ENCODE results near the gene MED27. TPM values are rescaled to one million over a fixed set of nuclear protein-coding genes. Genes with fewer than 3 reads are reported as not detected.
A peak's percentile ranks its signal among the peaks of the same experiment; 100 is the strongest.

Gene MED27
- total and polyA plus RNA-seq, 2 experiments from 2014 or later: 18.3 to 69.2 TPM

DNA sequence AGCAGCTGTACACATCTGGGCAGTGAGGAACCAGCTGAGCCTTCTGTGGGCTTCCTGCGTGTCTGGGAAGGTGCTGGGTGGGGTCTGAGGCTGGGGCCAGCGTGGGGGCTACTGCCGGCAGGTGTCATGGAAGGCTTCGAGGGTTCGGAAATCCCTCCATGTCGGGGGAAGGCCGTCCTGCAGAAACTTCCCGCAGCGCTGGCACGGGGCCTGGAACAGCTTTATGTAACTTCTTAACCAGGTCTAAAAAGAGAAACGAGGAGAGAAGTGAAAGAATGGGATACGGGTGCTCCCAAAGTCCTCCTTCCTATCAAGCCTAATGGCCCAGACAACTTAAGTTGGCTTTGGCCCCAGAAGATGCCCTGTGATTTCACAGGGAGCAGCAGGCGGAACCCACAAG, 219.2 kb downstream of the MED27 start:
- Histone ChIP-seq H3K27ac (no peak overlapping the region), H3K27me3 (no peaks in the 10 kb centered on the region), H3K4me3 (no peak overlapping the region), H3K36me3 (peaks cover 9% of the 10 kb centered on the region), H3K4me1 (ENCODE audit: low read depth) (no peaks in the 10 kb centered on the region), H3K9me3 (ENCODE audit: low read depth) (no peaks in the 10 kb centered on the region)
- TF ChIP-seq, protein P1, sequence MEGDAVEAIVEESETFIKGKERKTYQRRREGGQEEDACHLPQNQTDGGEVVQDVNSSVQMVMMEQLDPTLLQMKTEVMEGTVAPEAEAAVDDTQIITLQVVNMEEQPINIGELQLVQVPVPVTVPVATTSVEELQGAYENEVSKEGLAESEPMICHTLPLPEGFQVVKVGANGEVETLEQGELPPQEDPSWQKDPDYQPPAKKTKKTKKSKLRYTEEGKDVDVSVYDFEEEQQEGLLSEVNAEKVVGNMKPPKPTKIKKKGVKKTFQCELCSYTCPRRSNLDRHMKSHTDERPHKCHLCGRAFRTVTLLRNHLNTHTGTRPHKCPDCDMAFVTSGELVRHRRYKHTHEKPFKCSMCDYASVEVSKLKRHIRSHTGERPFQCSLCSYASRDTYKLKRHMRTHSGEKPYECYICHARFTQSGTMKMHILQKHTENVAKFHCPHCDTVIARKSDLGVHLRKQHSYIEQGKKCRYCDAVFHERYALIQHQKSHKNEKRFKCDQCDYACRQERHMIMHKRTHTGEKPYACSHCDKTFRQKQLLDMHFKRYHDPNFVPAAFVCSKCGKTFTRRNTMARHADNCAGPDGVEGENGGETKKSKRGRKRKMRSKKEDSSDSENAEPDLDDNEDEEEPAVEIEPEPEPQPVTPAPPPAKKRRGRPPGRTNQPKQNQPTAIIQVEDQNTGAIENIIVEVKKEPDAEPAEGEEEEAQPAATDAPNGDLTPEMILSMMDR (IDR thresholded peaks at IDR 0.05; ENCODE audit: low read depth, low read length): no peak
- no peak for DNase-seq (ENCODE audit: low read depth in 1 of 2, low spot score in 1 of 2)

DNA sequence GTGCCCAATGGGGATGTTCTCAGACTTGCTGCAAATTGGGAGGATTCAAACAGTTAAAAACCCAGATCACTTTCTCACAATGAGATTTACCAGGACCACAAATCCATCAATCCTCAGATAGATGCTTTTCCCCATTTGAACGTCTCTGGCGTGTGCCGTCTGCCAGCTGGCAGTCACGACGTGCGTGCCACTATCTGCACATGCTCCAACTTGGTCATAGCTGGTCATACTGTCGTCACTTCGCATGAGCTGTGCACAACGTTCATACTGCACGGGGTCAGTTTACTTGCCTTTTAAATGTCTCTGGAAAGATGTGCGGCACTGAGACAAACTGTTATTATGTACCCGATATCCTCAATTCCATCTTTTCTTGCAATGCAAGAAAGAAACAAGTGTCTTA, 221.5 kb downstream of the MED27 start:
- Histone ChIP-seq H3K4me1 (ENCODE audit: low read depth) (no peaks in the 10 kb centered on the region), H3K27ac (no peak overlapping the region), H3K27me3 (no peaks in the 10 kb centered on the region), H3K4me3 (no peak overlapping the region), H3K36me3 (peaks cover 9% of the 10 kb centered on the region), H3K9me3 (ENCODE audit: low read depth) (no peaks in the 10 kb centered on the region)
- DNase-seq (ENCODE audit: low read depth in 1 of 2, low spot score in 1 of 2): no peak
- TF ChIP-seq, protein P1 (IDR thresholded peaks at IDR 0.05; ENCODE audit: low read depth, low read length): no peak

DNA sequence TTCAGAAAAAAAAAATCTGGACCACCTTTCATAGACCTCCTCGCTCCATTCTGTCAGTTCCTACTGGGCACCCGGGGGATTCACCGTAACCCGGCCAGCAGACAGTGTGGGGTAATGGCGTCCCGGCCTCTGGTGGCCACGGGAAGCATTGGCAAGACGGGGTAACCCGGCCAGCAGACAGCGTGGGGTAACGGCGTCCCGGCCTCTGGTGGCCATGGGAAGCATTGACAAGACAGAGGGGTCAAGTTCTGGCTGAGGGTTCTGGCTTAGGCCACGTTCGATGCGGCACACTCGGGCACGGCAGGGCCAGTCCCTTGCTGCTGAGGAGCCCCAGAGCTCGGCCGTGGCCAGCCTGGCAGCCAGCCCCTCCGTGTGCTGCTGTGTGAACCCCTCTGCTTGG, 223.6 kb downstream of the MED27 start:
- no peak overlapping the region for H3K27ac ChIP-seq
- no peaks in the 10 kb centered on the region for H3K4me1 ChIP-seq (ENCODE audit: low read depth)
- TF ChIP-seq, protein P1 (IDR thresholded peaks at IDR 0.05; ENCODE audit: low read depth, low read length): no peak
- H3K4me3 ChIP-seq: no peak overlapping the region
- H3K27me3 ChIP-seq: no peaks in the 10 kb centered on the region
- H3K9me3 ChIP-seq (ENCODE audit: low read depth): no peaks in the 10 kb centered on the region
- peaks cover 5% of the 10 kb centered on the region for H3K36me3 ChIP-seq
- DNase-seq (ENCODE audit: low read depth in 1 of 2, low spot score in 1 of 2): no peak

DNA sequence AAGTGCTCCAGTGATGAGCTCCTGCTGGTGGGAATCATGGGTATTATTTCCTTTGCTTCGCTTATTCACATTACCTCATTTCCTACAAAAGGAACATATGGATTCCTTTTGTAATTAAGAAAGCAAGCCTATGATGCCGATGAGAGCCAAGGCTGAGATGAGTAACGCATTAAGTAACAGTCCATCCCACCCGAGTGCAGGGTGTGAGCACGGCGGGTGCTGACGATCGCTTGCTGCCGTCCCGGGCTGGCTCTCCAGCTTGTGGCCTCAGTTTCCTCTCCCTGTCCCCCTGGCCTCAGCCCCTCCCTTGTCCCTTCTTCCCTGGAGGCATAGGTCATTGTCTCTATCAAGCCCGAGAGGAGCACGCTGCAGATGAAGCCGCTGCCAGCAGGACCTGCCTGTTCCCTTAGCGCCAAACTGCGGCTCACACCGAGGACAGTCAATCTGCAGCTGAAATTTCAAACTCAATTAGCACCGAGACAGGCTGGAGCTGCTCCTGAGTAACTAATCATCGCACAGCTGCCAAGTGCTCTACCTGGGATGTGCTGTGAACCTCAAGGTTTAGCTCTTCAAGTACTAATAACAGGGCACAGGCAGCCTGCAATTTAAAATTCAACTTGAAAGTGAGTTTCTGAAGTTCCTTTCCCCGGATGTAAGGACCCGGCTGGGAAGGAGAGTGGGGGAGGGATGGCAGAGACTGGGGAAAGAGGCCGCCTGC, 224.6 kb downstream of the MED27 start:
- H3K4me1 ChIP-seq (ENCODE audit: low read depth): no peaks in the 10 kb centered on the region
- H3K36me3 ChIP-seq: peaks cover 3% of the 10 kb centered on the region

DNA sequence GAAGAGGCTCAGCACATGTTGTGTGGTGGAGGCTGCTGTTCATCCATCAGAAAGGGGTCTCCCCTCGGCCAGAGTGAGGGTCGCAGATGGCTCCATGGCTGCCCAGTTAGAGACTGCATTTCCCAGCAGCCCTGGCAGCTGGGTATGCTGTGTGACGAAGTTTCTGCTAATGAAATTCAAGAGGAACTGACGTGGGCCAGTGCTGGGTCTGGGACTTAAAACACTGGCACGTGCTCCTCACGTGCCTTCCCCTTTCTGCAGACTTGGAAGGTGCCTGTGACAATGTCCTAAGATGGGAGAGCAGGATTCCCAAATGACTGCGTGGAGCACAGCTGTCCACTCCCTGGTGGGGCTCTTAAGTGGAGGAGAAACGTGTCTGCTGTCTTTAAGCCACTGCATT, 225.3 kb downstream of the MED27 start:
- peak in 1 of 2 donors; percentile 50 for DNase-seq (ENCODE audit: low read depth in 1 of 2, low spot score in 1 of 2)
- TF ChIP-seq, protein P1 (IDR thresholded peaks at IDR 0.05; ENCODE audit: low read depth, low read length): no peak
- no peaks in the 10 kb centered on the region for H3K27me3 ChIP-seq
- no peaks in the 10 kb centered on the region for H3K36me3 ChIP-seq
- no peaks in the 10 kb centered on the region for H3K9me3 ChIP-seq (ENCODE audit: low read depth)
- no peak overlapping the region for H3K4me3 ChIP-seq
- no peaks in the 10 kb centered on the region for H3K4me1 ChIP-seq (ENCODE audit: low read depth)
- H3K27ac ChIP-seq: no peak overlapping the region

More for the DNA sequence above, 224.6 kb downstream of the MED27 start:
- TF ChIP-seq, protein P1 (IDR thresholded peaks at IDR 0.05; ENCODE audit: low read depth, low read length): no peak
- no peaks in the 10 kb centered on the region for H3K27me3 ChIP-seq
- no peaks in the 10 kb centered on the region for H3K9me3 ChIP-seq (ENCODE audit: low read depth)
- peak in 1 of 2 donors; percentile 69 for DNase-seq (ENCODE audit: low read depth in 1 of 2, low spot score in 1 of 2)
- no peak overlapping the region for H3K27ac ChIP-seq
- no peak overlapping the region for H3K4me3 ChIP-seq

Measured in cardiac muscle cell (in vitro differentiated cells and primary cell).